GM20431 (cell line): ENCODE results near the gene CD93.

Source experiments
- in situ Hi-C: fragments of 300-500 bp; cut with MseI, MboI; formaldehyde crosslinking; loops from one replicate; pipeline ENCODE4 v1.15.0; 2020; ENCODE audit warnings: low sequenced_read_pairs; ENCODE audit not compliant: unreplicated experiment

CD93 gene

GRCh38 chr20:23065266-23066201 is 20.6 kb downstream of the CD93 start:
- in situ Hi-C loops: no loop called here

DNA sequence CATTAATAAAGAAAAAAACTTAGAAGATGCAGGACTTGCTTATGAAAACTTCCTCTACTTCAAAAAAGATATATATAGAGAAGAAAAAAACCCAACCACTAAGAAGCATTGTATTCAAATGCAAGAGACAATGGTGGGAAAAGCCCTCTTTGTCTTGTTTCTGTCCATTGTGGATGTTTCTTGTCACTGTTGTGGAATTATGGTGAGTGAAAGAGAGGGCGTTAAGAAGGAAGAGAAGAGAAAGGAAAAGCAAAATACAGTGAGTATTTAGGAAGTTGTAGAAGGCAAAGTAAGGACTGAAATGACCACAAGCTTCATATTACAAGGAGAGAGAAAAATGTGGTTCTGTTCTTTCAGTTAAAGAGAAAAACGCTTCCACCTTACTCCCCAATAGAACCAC is 22.5 kb downstream of the CD93 start:
- in situ Hi-C loops: no loop called here

DNA sequence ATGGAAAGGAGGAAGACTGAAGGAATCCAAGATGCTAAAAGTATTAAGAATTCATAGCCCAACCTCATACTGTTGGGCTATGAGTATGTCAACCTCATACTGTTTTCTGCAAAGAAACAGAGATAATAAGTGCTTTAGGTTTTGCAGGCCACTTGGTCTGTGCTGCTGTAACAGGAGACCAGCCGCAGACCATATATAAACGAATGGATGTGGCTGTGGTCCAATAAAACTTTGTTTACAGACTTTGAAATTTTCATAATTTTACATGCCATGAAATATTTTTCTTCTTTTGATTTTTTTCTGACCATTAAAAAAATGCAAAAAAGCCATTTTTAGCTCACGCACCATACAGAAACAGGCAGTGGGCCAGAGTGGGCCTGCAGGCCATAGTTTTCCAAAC is 23.0 kb downstream of the CD93 start:
- in situ Hi-C loops: no loop called here

DNA sequence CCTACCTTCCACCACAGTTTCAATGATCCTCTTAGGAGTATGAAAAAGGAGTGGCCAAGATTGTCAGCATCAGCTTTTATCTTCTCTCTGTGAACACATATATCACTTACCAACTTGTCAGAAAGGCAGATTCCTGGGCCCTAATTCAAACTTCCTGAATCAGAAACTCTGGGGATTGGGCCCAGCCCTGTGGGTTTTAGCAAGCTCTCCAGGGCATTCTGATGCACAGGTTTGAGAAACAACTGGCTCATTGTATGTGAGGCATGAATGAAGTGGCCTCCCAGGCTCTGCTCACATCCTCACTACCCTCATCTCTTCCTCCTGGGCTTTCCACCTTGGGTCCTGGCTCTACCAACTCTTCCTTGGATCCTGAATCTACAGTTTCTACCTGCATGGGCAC is 23.5 kb downstream of the CD93 start:
- in situ Hi-C loops: no loop called here

DNA sequence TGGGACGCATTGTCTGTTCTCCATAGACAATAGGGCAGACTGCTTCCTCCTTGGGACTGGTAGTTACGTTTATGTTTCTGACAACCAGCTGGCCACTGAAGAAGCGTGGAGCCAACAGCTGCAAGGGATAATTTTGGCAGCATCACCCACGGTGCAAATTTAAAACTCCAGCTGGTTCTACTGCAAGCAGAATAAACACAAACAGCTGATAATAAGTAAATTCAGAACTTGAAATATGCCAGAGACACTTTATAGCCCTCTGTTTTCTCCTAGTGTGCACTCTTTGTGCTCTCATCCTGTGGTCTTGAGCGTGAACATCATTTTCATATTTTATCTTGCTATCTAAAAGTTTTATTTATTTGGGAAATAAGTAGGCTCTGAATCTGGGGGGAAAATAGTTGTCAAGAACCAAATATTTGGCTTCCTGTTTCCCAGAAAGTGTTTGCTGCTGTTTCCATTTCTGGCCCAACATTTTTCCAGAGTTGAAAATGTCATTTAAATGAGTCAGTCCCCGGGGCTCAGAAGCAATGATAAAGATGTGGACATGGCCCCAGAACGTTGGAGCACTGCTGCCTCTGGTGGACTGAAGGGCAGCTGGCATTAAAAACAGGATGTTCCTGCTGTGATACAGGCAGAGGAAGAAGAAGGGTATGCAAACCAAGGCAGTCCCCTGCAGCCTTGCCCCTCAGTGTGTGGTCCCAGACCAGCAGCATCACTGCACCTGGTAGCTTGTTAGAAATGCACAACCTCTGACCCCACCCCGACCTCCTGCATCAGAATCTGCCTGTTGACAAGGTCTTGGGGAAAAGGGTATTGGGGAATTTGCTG is 24.2 kb downstream of the CD93 start:
- in situ Hi-C loops: no loop called here

DNA sequence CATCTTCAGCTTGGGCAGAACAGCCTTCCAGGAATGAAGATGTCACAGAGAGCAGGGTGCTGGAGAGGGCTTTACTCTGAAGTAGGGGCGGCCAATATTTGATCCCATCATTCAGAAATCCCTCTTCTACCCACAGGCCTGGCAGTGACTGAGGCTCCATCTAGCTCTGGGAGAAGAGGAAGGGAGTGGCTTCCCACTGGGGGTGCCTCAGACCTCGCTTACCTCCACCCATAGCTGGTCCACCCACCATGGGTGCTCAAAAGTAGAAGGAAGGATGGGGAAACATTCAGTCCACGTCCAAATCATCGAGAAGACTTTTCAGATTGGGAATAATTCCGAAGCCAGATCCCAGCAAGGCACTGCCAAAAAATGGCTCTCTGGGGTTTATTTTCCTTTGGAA is 24.9 kb downstream of the CD93 start:
- in situ Hi-C loops: no loop called here

DNA sequence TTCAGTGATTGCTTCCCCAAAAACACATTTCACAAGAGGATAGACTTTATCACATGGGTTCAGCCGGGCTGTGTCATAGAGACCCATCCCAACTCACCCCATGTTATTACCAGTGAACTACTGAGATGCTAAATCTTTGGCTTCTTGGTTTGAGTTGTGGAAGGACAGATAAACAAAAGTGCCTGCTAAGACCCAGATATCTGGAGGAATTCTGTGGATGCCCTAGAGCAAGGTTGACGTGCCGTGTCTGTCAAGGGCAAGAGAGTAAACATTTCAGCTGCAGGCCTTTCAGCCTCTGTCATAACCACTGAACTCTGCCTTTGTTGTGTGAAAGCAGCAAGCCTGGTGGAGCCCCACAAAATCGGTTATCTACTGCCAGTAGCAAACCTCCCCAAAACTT is 25.5 kb downstream of the CD93 start:
- in situ Hi-C loops: no loop called here

DNA sequence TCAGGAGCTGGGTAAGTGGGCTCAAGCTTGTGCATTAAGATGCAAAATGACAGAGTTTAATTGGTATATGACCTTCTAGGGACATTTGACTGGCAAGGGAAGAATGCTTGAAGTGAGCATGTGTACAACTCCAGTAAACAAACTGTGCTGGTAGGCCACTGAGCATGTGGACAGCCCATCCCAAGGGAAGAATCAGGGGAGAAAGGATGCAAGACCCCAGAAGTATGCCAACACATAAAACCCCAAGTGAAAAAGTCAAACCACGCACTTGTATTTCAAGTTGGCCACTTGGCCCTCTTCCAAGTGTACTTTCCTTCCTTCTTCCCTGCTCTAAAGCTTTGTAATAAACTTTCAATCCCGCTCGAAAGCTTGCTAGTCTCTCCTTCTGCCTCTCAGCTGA is 26.3 kb downstream of the CD93 start:
- in situ Hi-C loops: no loop called here

DNA sequence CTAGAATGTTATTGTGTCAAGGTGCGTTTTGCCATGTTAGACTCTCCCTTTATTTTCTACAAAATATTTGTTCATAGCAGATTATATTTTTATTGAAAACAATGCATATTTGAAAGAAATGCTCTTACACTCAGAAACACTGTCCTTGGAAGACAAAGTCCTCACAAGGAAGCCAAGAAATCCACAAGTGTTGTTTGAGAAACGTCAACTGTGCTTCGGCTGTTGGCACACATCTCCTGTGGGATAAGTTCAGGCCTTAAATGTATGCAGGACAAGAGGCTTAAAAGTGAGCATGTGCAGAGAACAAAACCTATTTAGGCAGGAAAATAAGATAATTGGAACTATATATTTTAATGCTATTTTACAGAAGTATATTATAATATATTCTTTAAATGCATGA is 27.1 kb downstream of the CD93 start:
- in situ Hi-C loops: no loop called here

GRCh38 chr20:23058240-23058639 is 27.9 kb downstream of the CD93 start:
- in situ Hi-C loops: no loop called here

DNA sequence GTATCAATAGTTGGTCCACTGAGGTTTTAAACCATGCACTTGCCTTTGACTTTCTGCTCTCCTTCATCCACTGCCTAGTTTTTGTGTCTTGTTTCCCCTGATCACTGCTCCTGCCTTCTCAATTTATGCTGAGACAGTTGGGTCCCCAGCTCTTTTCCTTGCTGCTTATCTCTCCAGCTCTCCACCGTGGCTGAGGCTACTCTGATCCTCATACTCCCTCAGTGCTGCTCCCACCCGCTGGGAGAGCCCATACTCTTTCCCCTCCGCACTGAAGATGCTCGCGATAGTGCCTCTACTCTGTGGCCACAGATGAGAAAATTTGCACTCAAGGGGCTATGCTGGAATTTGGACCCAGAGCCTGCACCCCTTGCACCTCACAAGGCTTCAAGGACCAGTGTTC is 33.2 kb downstream of the CD93 start:
- in situ Hi-C loops: no loop called here

GRCh38 chr20:23050847-23051627 is 35.1 kb downstream of the CD93 start:
- in situ Hi-C loops: no loop called here

DNA sequence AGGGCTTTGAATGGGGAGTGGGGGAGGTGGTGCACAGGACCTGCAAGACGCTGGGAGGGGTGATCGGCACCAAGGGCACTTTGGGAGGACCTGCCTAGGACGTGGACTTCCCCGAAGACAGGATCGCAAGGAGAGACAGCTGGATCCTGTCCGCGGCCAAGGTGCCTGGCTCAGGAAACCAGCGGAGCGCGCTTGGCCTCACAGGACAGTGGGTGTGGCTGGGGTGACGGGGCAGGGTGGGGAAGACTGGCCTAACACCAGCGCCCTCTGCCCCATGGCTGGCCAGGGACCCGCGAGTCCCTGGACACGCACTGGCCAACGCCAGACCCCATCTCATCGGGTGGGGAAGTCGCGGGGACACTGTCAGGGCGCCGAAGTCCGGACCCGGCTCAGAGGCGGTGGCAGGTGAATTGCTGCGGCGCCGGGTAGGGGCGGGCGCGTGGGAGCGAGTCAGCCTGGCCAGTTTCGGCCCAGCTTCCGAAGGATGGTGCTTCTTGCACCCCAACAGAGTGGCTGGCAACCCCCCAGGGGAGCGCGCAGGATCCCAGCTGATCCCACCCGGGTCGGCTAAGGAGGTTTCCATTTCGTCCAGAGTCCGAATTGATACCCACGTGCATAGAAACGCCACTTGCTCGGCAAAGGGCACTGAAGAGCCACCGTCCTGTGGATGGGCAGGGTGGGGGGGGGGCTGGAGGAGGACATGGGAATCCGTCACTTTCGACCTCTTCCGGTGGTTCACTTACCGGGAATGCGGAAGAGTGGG is 35.9 kb downstream of the CD93 start:
- in situ Hi-C loops: no loop called here

DNA sequence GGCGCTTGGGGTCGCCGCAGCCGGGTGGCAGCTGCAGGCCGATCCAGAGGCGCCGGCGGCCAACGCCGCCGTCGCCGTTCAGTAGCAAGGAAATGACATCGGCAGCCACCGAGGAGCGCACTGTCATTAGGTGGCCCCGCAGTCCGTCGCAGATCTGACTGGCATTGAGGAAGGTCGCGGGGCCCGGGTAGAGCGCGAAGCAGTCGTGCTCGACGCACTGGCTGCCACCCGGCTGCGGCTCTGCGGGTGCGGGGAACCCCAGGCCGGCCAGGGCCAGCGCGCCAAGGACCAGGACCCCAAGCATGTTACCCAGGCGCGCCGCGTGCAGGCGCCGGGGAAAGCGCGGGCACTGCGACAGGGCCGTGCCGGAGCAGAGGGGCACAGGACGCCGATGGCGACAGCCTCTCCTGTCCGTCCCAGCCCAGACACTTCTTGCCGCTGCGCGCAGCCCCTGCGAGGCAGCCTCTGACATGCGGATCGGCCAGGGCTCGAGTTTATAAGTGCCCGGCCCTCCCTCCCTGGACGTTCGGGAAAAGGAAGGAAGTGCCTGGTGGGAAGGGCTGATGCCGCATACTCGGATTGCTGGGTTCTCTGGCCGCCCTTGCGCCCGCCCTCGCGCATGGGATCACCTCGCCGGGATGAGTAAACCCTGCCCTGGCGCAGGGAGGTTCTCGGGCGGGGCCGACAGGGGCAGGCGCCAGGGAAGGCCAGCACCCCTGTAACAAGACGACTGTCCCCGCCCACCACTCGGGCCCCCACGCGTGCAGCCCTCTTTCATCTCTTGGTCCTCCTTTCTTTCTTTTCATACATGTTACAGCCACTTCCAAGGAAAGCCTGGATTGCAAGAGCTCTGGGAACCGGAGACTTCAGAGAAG is 36.7 kb downstream of the CD93 start, which contains the start of gene THBD:
THBD (minus strand) TSS at position 472 of the 875 bp plus-strand sequence; CDS start at position 304, 168 bp downstream.
- in situ Hi-C loops: no loop called here

- in situ Hi-C loops: no loop called here
These were observed 37.6 kb downstream of the CD93 start for GRCh38 chr20:23048283-23049200.

DNA sequence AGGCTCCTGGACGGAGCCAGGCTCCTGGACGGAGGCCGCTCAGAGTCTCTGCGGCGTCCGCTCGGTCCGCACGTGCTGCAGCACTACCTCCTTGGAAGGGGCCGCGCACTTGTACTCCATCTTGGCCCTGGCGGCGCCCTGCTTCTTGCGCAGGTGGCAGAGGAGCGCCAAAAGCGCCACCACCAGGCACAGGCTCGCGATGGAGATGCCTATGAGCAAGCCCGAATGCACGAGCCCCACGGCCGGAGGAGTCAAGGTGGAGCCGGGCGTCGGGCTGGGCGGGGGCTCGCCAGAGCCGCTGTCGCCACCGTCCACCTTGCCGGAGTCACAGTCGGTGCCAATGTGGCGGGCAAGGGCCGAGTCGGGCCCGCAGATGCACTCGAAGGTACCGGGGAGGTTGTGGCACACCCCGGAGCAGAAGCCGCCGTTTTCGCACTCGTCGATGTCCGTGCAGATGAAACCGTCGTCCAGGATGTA is 38.3 kb downstream of the CD93 start:
- in situ Hi-C loops: no loop called here

- in situ Hi-C loops: no loop called here
These were observed 39.0 kb downstream of the CD93 start for GRCh38 chr20:23047001-23047737.
